ENCODE data around the gene GPR37L1. TPM values are rescaled to one million over a fixed set of nuclear protein-coding genes. Genes with fewer than 3 reads are reported as not detected.

The GPR37L1 gene
- total RNA-seq, 1 donor from 2014 or later, result 0.06 TPM

DNA sequence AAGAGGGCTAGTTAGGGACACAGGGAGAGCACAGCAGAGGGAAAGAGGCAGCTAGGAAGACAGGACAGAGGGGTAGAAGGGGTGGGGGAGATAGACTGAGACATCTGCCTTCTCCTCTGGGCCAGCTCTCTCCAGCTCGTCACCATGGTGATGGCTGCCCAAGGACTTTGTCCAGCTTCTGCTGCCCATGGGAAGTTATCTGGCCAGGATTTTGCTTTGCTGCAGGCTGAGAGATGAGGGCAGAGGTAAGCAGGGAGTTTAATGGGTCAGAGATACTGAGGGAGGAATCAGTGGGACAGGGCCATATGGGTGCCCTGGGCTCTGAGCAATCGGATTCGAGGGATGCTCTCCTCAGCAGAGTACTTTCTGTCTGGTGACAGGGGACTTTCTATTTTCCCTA lies 34.5 kb upstream of the GPR37L1 start:
- H3K36me3 ChIP-seq, result no peaks in the 10 kb centered on the region
- H3K4me1 ChIP-seq, result no peaks in the 10 kb centered on the region
- intact Hi-C loops (cut with DNase I), result no loop called here
- no peak overlapping the region for H3K4me3 ChIP-seq
- no peak for ATAC-seq
- TF ChIP-seq CTCF (IDR thresholded peaks at IDR 0.05), result no peak
- no peaks in the 10 kb centered on the region for H3K27me3 ChIP-seq
- no peak overlapping the region for H3K27ac ChIP-seq
- DNase-seq, result no peak
- no peaks in the 10 kb centered on the region for H3K9me3 ChIP-seq

GRCh38 chr1:202090994-202091393 lies 31.7 kb upstream of the GPR37L1 start:
- DNase-seq, result no peak
- H3K27ac ChIP-seq, result no peak overlapping the region
- H3K4me1 ChIP-seq, result no peaks in the 10 kb centered on the region
- no peak overlapping the region for H3K4me3 ChIP-seq
- peak; percentile 40 for ATAC-seq
- no peak for TF ChIP-seq CTCF (IDR thresholded peaks at IDR 0.05)
- intact Hi-C loops (cut with DNase I), result no loop called here
- H3K27me3 ChIP-seq, result no peaks in the 10 kb centered on the region
- H3K9me3 ChIP-seq, result no peaks in the 10 kb centered on the region
- no peaks in the 10 kb centered on the region for H3K36me3 ChIP-seq

- no peaks in the 10 kb centered on the region for H3K9me3 ChIP-seq
- H3K36me3 ChIP-seq, result no peaks in the 10 kb centered on the region
- no peak for ATAC-seq
- no peak for TF ChIP-seq CTCF (IDR thresholded peaks at IDR 0.05)
- no peak overlapping the region for H3K4me3 ChIP-seq
- H3K27me3 ChIP-seq, result no peaks in the 10 kb centered on the region
- no peaks in the 10 kb centered on the region for H3K4me1 ChIP-seq
- no peak for DNase-seq
- intact Hi-C loops (cut with DNase I), result no loop called here
- no peak overlapping the region for H3K27ac ChIP-seq
Measured at GRCh38 chr1:202093858-202094257, 28.9 kb upstream of the GPR37L1 start.

DNA sequence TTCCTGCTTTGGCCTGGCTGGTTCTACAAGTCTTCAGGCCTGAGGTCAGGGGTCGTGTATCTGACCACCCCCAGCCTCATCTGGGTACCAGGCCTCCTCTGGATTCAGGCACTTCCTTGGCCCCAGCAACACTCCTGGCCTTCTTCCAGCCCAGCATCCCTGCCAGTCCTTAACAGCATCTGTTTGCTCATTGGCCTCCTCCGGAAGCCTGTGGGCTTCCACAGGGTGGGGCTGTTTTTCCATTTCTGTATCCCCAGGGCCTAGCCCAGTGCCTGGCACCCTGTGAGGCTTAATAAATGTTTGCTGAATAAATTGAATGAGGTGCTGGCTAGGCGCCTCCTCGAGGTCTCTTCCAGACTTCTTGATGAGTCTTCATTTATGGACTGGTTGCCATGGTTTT lies 21.5 kb upstream of the GPR37L1 start:
- no peak for ATAC-seq
- H3K4me1 ChIP-seq, result no peaks in the 10 kb centered on the region
- H3K27ac ChIP-seq, result no peak overlapping the region
- intact Hi-C loops (cut with DNase I), result no loop called here
- H3K27me3 ChIP-seq, result no peaks in the 10 kb centered on the region
- no peak for DNase-seq
- no peaks in the 10 kb centered on the region for H3K9me3 ChIP-seq
- no peak for TF ChIP-seq CTCF (IDR thresholded peaks at IDR 0.05)
- no peak overlapping the region for H3K4me3 ChIP-seq
- no peaks in the 10 kb centered on the region for H3K36me3 ChIP-seq

GRCh38 chr1:202104073-202104472 lies 18.6 kb upstream of the GPR37L1 start:
- Histone ChIP-seq H3K36me3 (no peaks in the 10 kb centered on the region), H3K4me3 (no peak overlapping the region), H3K4me1 (no peaks in the 10 kb centered on the region), H3K27me3 (no peaks in the 10 kb centered on the region), H3K9me3 (no peaks in the 10 kb centered on the region), H3K27ac (no peak overlapping the region)
- intact Hi-C loops (cut with DNase I), result no loop called here
- no peak for DNase-seq
- no peak for ATAC-seq
- no peak for TF ChIP-seq CTCF (IDR thresholded peaks at IDR 0.05)
